Activated naive CD8-positive, alpha-beta T cell treated with anti-CD3 and anti-CD28 coated beads, Interleukin-2, amount 10 ng/mL, durations not matched to agents 7 days and 5 days (primary cell): Measurements from ENCODE around the gene PPP1R13L. TPM values are rescaled to one million over a fixed set of nuclear protein-coding genes. Genes with fewer than 3 reads are reported as not detected.
"Not testable (repeated sequence)": the region's sequence is repeated elsewhere in the genome, so short reads cannot be mapped to it uniquely, and the experiment has no call there.

Experiments used
- ATAC-seq: fragments of 150-1000 bp; cut with Tn5 transposase; one replicate; pipeline ENCODE4 v1.10.0; 2021; ENCODE audit warnings: low read depth, moderate library complexity
- POLR2A ChIA-PET: fragments of 350-600 bp; sonication (Branson Sonifier 250); formaldehyde crosslinking; loops from one replicate; lab custom pipeline; 2021; ENCODE audit warnings: antibody characterized with exemption; lab: Charles Lee
- DNase-seq: peaks from one replicate; pipeline ENCODE4 v3.0.0; 2021
- H3K27ac Mint-ChIP-seq: one replicate; pipeline ENCODE4 v1.8.0; 2022; ENCODE audit warnings: mild to moderate bottlenecking, mixed read lengths
- H3K27me3 Mint-ChIP-seq: one replicate; pipeline ENCODE4 v1.8.0; 2022; ENCODE audit warnings: mild to moderate bottlenecking, moderate library complexity, mixed read lengths
- H3K36me3 Mint-ChIP-seq: one replicate; pipeline ENCODE4 v1.8.0; 2021; ENCODE audit warnings: mild to moderate bottlenecking, mixed read lengths
- H3K4me1 Mint-ChIP-seq: one replicate; pipeline ENCODE4 v1.8.0; 2021; ENCODE audit warnings: mixed read lengths
- H3K4me3 Mint-ChIP-seq: one replicate; pipeline ENCODE4 v1.8.0; 2022; ENCODE audit warnings: mild to moderate bottlenecking, moderate library complexity, mixed read lengths
- H3K9me3 Mint-ChIP-seq: one replicate; pipeline ENCODE4 v1.8.0; 2021; ENCODE audit warnings: mixed read lengths
- total RNA-seq, 2 experiments: library from RNA; stranded (reverse); gene quantifications; one replicate each; pipeline ENCODE4 v1.2.3, GENCODE V29; 2021

Gene PPP1R13L
- total RNA-seq, 2 experiments from 2014 or later, result 20.2 to 25.7 TPM

DNA sequence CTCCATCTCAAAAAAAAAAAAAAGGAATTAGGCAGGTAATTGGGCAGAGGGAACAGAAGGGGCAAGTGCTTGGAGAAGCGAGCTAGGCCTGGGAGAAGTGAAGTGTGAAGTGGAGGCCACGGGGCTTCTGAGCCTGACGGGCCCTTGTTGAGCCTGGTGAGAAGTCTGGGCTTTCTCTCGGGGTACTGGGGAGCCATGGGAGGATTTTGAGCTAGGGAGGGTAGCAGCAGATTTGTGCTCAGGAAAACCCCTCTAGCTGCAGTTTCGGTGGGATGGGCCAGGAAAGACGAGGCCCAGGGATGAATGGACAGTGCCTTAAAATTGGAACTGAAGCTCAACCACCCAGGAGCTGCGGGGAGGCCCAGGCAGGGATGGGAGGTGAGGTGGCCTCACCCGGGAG lies 9.6 kb upstream of the PPP1R13L start:
- H3K36me3 Mint-ChIP-seq, result peaks cover 22% of the 10 kb centered on the region
- no peak for ATAC-seq
- peak overlapping the region; percentile 2 for H3K27ac Mint-ChIP-seq
- POLR2A ChIA-PET, result interaction anchor here (0.7 to 1.1 kb wide), 2 partner anchors 45 to 55 kb away, joined by 3 to 4 read pairs; no protein-coding TSS in a partner anchor
- no peaks in the 10 kb centered on the region for H3K27me3 Mint-ChIP-seq
- no peak overlapping the region for H3K4me3 Mint-ChIP-seq
- no peak for DNase-seq
- peaks cover 14% of the 10 kb centered on the region for H3K4me1 Mint-ChIP-seq
- no peaks in the 10 kb centered on the region for H3K9me3 Mint-ChIP-seq

- no peaks in the 10 kb centered on the region for H3K9me3 Mint-ChIP-seq
- DNase-seq (no peak), ATAC-seq (no peak)
- peaks cover 19% of the 10 kb centered on the region for H3K36me3 Mint-ChIP-seq
- H3K4me3 Mint-ChIP-seq, result no peak overlapping the region
- H3K27me3 Mint-ChIP-seq, result no peaks in the 10 kb centered on the region
- peaks cover 4% of the 10 kb centered on the region for H3K4me1 Mint-ChIP-seq
- no peak overlapping the region for H3K27ac Mint-ChIP-seq
- POLR2A ChIA-PET, result interaction anchor here (0.5 kb wide), 1 partner anchor 126 kb away, joined by 4 read pairs; no protein-coding TSS in a partner anchor
Measured at GRCh38 chr19:45413497-45413896, 8.6 kb upstream of the PPP1R13L start.

DNA sequence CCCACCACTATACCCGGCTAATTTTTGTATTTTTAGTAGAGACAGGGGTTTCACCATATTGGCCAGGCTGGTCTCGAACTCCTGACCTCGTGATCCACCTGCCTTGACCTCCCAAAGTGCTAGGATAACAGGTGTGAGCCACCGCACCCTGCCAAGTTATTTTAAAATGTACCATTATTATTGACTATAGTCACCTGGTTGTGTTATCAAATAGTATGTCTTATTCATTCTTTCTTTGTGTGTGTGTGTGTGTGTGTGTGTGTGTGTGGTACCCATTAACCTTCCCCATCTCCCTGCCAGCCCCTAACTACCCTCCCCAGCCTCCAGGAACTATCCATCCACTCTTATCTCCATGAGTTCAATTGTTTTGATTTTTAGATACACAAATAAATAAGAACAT lies 5.5 kb upstream of the PPP1R13L start:
- H3K27ac Mint-ChIP-seq, DNase-seq, H3K36me3 Mint-ChIP-seq, H3K4me3 Mint-ChIP-seq, ATAC-seq, H3K27me3 Mint-ChIP-seq, H3K9me3 Mint-ChIP-seq: not testable (repeated sequence)
- peaks cover 11% of the 10 kb centered on the region for H3K4me1 Mint-ChIP-seq
- POLR2A ChIA-PET, result interaction anchor here (1.1 kb wide), 1 partner anchor 13 kb away, joined by 5 read pairs; the partner anchor contains the start of gene ERCC1

- Mint-ChIP-seq H3K9me3 (no peaks in the 10 kb centered on the region), H3K27ac (no peak overlapping the region), H3K27me3 (no peaks in the 10 kb centered on the region), H3K4me3 (no peak overlapping the region), H3K36me3 (peaks cover 7% of the 10 kb centered on the region), H3K4me1 (peaks cover 16% of the 10 kb centered on the region)
- ATAC-seq (no peak), DNase-seq (no peak)
- POLR2A ChIA-PET, result interaction anchor here (0.7 to 1.1 kb wide), 3 partner anchors 10 to 322 kb away, joined by 3 to 5 read pairs (median 4); partner anchors contain the start of gene ERCC1
Measured at GRCh38 chr19:45409557-45409920, 4.7 kb upstream of the PPP1R13L start.

GRCh38 chr19:45408830-45409556 lies 4.1 kb upstream of the PPP1R13L start:
- peak overlapping the region; percentile 7 for H3K27ac Mint-ChIP-seq

GRCh38 chr19:45408121-45408520 lies 3.3 kb upstream of the PPP1R13L start:
- peaks cover 14% of the 10 kb centered on the region for H3K27me3 Mint-ChIP-seq
- H3K27ac Mint-ChIP-seq, result peak overlapping the region; percentile 19
- no peaks in the 10 kb centered on the region for H3K9me3 Mint-ChIP-seq
- H3K4me3 Mint-ChIP-seq, result peak overlapping the region; percentile 35
- POLR2A ChIA-PET, result interaction anchor here (0.8 to 1.2 kb wide), 3 partner anchors 8 to 12 kb away, joined by 3 read pairs; no protein-coding TSS in a partner anchor
- ATAC-seq (no peak), DNase-seq (no peak)
- H3K36me3 Mint-ChIP-seq, result peaks cover 9% of the 10 kb centered on the region
- H3K4me1 Mint-ChIP-seq, result peaks cover 25% of the 10 kb centered on the region

More at GRCh38 chr19:45408830-45409556, 4.1 kb upstream of the PPP1R13L start:
- Mint-ChIP-seq H3K9me3 (no peaks in the 10 kb centered on the region), H3K4me3 (no peak overlapping the region), H3K27me3 (peaks cover 5% of the 10 kb centered on the region), H3K36me3 (peaks cover 8% of the 10 kb centered on the region), H3K4me1 (peaks cover 20% of the 10 kb centered on the region)
- DNase-seq, result no peak
- no peak for ATAC-seq
- POLR2A ChIA-PET, result interaction anchor here (0.7 to 1.2 kb wide), 3 partner anchors 10 to 323 kb away, joined by 3 to 4 read pairs (median 3); no protein-coding TSS in a partner anchor

GRCh38 chr19:45407585-45407984 lies 2.7 kb upstream of the PPP1R13L start:
- not testable (repeated sequence) for H3K27ac Mint-ChIP-seq, DNase-seq, ATAC-seq, H3K9me3 Mint-ChIP-seq, H3K36me3 Mint-ChIP-seq
- peak overlapping the region; percentile 96 for H3K4me3 Mint-ChIP-seq
- peaks cover 19% of the 10 kb centered on the region for H3K27me3 Mint-ChIP-seq
- POLR2A ChIA-PET, result interaction anchor here (0.6 to 1.2 kb wide), 4 partner anchors 9 to 1452 kb away, joined by 3 read pairs; no protein-coding TSS in a partner anchor
- H3K4me1 Mint-ChIP-seq, result peaks cover 25% of the 10 kb centered on the region

GRCh38 chr19:45407091-45407375 lies 2.2 kb upstream of the PPP1R13L start:
- POLR2A ChIA-PET, result interaction anchor here (1.1 kb wide), 1 partner anchor 9 kb away, joined by 3 read pairs; no protein-coding TSS in a partner anchor
- H3K4me1 Mint-ChIP-seq, result peaks cover 25% of the 10 kb centered on the region
- H3K4me3 Mint-ChIP-seq, result peak overlapping the region; percentile 96
- H3K27me3 Mint-ChIP-seq, result peaks cover 21% of the 10 kb centered on the region
- peak overlapping the region; percentile 91 for H3K27ac Mint-ChIP-seq
- H3K9me3 Mint-ChIP-seq, result no peaks in the 10 kb centered on the region
- DNase-seq, result no peak
- peaks cover 5% of the 10 kb centered on the region for H3K36me3 Mint-ChIP-seq
- ATAC-seq, result no peak

- peak within 1 kb of the TSS; percentile 96 for H3K4me3 Mint-ChIP-seq
- H3K4me1 Mint-ChIP-seq, result peaks cover 25% of the 10 kb centered on the region
- H3K27me3 Mint-ChIP-seq, result peaks cover 27% of the 10 kb centered on the region
- H3K36me3 Mint-ChIP-seq, result peaks cover 5% of the 10 kb centered on the region
- peak; percentile 84 for DNase-seq
- ATAC-seq, result peak; percentile 73
- POLR2A ChIA-PET, result interaction anchor here (0.9 to 1.0 kb wide), 3 partner anchors 33 to 92 kb away, joined by 3 to 4 read pairs (median 3); partner anchors contain the start of genes ERCC2 and PPM1N
- peak within 1 kb of the TSS; percentile 91 for H3K27ac Mint-ChIP-seq
- H3K9me3 Mint-ChIP-seq, result no peaks in the 10 kb centered on the region
Measured at GRCh38 chr19:45406226-45407090, 1.6 kb upstream of the PPP1R13L start, which contains the start of gene POLR1G. TSS of gene POLR1G (plus strand) at chr19:45406644. CDS start at chr19:45406697, 53 bp downstream.

DNA sequence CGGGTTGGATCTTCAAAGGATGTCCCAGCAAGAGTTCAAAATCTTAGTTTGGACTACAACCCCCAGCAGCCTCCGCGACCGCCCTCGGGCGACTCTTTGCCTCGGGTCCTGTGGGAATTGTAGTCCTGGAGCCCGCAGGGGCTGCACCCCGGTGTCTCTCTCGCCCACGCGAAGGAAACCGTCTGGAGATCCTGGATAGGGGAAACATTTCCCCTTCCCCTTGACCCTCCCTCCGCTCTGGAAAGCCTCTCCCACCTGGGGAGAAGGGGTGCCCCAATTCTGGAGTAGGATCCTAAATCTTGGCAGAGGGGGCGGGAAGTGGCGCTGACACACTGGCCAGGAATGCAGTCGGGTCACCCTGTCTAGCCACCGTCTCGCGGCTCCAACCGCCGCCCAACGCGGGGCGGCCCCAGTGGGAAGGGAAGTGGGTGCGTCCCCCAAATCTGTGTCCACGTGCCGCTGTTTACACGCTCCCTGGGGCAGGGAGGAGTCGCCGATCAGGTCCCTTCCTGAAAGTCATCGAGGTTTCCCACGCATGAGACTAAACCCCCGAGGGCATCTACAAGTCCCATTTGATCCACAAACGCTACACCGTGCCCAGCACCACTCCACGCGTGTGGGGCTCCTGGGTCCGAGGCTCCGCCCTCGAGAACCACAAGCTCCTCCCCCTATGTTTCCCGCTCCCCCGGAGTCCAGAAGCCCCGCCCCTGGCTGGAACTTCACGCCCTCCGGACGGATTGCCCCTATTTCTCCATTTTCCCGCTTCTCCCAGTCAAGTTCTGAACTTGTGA lies 761 bp upstream of the PPP1R13L start:
- POLR2A ChIA-PET, result interaction anchor here (0.9 to 1.0 kb wide), 4 partner anchors 34 to 93 kb away, joined by 3 to 4 read pairs (median 3); partner anchors contain the start of genes ERCC2 and PPM1N
- H3K27me3 Mint-ChIP-seq, result peaks cover 27% of the 10 kb centered on the region
- H3K36me3 Mint-ChIP-seq, result peaks cover 2% of the 10 kb centered on the region
- DNase-seq (peak; percentile 83), ATAC-seq (peak; percentile 48)
- peaks cover 25% of the 10 kb centered on the region for H3K4me1 Mint-ChIP-seq
- H3K4me3 Mint-ChIP-seq, result peak overlapping the region; percentile 96
- H3K27ac Mint-ChIP-seq, result peak overlapping the region; percentile 91
- H3K9me3 Mint-ChIP-seq, result no peaks in the 10 kb centered on the region

- Mint-ChIP-seq H3K9me3 (no peaks in the 10 kb centered on the region), H3K4me3 (peak overlapping the region; percentile 96), H3K36me3 (peaks cover 1% of the 10 kb centered on the region), H3K4me1 (peaks cover 25% of the 10 kb centered on the region), H3K27ac (peak overlapping the region; percentile 12), H3K27me3 (peaks cover 27% of the 10 kb centered on the region)
- ATAC-seq, result peak; percentile 44
- POLR2A ChIA-PET, result interaction anchor here (1.0 to 1.7 kb wide), 3 partner anchors 34 to 75 kb away, joined by 3 to 7 read pairs (median 3); partner anchors contain the start of gene ERCC2
- DNase-seq, result peak; percentile 89
Measured at GRCh38 chr19:45403781-45404556, 900 bp downstream of the PPP1R13L start.
